HFFc6 (cell line): ENCODE results near the gene SKIDA1. TPM values are rescaled to one million over a fixed set of nuclear protein-coding genes. Genes with fewer than 3 reads are reported as not detected.

Experiments used
- DNase-seq: peaks from one replicate; pipeline ENCODE4 v3.0.0-alpha.2; 2018
- H3K27ac Mint-ChIP-seq: 2 replicates; pipeline ENCODE4 v1.8.0; 2020; ENCODE audit warnings: mild to moderate bottlenecking, mixed read lengths
- H3K27me3 Mint-ChIP-seq: 2 replicates; pipeline ENCODE4 v1.8.0; 2021; ENCODE audit warnings: mild to moderate bottlenecking, moderate library complexity, mixed read lengths; ENCODE audit not compliant: insufficient read depth
- H3K36me3 Mint-ChIP-seq: 2 replicates; pipeline ENCODE4 v1.8.0; 2021; ENCODE audit warnings: low read depth, mixed read lengths
- H3K4me1 Mint-ChIP-seq: 2 replicates; pipeline ENCODE4 v1.8.0; 2020; ENCODE audit warnings: low read depth, mixed read lengths
- H3K4me3 Mint-ChIP-seq: 2 replicates; pipeline ENCODE4 v1.8.0; 2020; ENCODE audit warnings: mild to moderate bottlenecking, moderate library complexity, mixed read lengths
- H3K9me3 Mint-ChIP-seq: 2 replicates; pipeline ENCODE4 v1.8.0; 2020; ENCODE audit warnings: mild to moderate bottlenecking, mixed read lengths
- total RNA-seq, 6 experiments: library from RNA; stranded (reverse); fragmentation: NEBNext Ultra II Directional; extraction: Animal tissue kit (Norgen Biotek cat#: 25700); gene quantifications; 2 replicates in 1 of 6; 3 replicates in 5 of 6; pipeline ENCODE4 v1.2.3, GENCODE V29; 2021
- TF ChIP-seq, protein P1 (sequence below): fragments of 200-600 bp; sonication (generic); IDR thresholded peaks from 2 replicates; pipeline ENCODE4 v1.5.0; 2021; ENCODE audit warnings: antibody characterized with exemption, mild to moderate bottlenecking

SKIDA1 gene
- total RNA-seq, 6 experiments from 2014 or later = 0.35 to 0.71 (median 0.46) TPM

DNA sequence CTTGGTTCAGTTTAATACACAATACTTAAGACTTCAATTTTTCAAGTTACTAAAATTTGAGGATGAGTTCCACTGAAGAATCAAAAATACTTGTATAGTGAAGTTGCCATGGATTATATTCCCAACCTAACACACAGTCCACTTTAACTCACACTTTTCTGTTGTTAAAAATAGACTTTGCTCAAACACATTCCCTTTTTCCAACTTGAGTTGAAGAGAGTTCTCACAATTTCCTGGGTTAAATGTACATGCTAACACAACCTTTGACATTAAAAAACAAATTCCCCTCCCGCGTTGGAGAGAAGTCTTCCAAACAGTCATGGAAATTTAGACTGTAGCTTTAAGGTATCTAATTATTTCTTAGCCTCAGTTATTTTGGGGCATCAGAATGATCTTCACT lies 27.1 kb downstream of the SKIDA1 start:
- H3K27me3 Mint-ChIP-seq = peaks cover 10% of the 10 kb centered on the region; the same call in 1 of the 2 replicates
- H3K4me3 Mint-ChIP-seq = peak overlapping the region; percentile 91; the same call in 1 of the 2 replicates
- no peak for DNase-seq
- TF ChIP-seq, protein P1, sequence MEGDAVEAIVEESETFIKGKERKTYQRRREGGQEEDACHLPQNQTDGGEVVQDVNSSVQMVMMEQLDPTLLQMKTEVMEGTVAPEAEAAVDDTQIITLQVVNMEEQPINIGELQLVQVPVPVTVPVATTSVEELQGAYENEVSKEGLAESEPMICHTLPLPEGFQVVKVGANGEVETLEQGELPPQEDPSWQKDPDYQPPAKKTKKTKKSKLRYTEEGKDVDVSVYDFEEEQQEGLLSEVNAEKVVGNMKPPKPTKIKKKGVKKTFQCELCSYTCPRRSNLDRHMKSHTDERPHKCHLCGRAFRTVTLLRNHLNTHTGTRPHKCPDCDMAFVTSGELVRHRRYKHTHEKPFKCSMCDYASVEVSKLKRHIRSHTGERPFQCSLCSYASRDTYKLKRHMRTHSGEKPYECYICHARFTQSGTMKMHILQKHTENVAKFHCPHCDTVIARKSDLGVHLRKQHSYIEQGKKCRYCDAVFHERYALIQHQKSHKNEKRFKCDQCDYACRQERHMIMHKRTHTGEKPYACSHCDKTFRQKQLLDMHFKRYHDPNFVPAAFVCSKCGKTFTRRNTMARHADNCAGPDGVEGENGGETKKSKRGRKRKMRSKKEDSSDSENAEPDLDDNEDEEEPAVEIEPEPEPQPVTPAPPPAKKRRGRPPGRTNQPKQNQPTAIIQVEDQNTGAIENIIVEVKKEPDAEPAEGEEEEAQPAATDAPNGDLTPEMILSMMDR = no peak
- H3K4me1 Mint-ChIP-seq = peaks cover 17% of the 10 kb centered on the region
- H3K9me3 Mint-ChIP-seq = no peaks in the 10 kb centered on the region
- no peak overlapping the region for H3K27ac Mint-ChIP-seq
- H3K36me3 Mint-ChIP-seq = no peaks in the 10 kb centered on the region

DNA sequence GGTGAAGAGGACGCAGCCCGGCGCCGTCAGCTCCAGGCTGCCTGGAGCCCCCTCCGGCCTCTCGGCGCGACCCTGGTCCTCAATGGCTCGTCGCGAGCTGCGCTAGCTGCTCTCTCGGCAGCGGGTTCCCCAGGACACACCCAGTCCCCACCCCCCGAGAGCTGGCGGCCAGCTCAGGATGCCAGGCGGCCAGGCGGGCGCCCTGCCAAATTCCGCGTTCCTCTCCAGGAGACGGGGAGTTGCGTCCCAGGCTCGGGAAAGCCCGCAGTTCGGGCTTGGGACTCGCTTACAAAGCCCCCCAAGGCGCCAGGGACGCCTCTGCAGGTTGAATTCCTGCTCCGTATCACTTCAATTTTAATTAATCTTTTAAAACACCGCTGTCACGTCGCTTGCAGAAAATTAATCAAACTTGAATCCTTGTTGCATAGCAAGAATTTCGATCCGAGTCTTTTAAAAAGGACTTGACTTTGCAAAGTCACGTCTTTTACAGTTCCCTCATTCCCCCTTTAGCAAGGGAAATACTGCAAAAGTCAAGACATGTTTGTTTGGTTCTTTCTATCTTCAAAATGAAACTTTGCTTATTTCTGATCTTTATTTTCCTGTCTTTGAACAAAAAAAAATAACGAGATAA lies 28.2 kb downstream of the SKIDA1 start:
- Mint-ChIP-seq H3K9me3 (no peaks in the 10 kb centered on the region), H3K4me3 (peak overlapping the region; percentile 91), H3K27me3 (peaks cover 8% of the 10 kb centered on the region; the same call in 1 of the 2 replicates), H3K36me3 (no peaks in the 10 kb centered on the region), H3K4me1 (peaks cover 17% of the 10 kb centered on the region), H3K27ac (no peak overlapping the region; the same call in 1 of the 2 replicates)
- peak; percentile 73 for DNase-seq
- TF ChIP-seq, protein P1 = no peak

DNA sequence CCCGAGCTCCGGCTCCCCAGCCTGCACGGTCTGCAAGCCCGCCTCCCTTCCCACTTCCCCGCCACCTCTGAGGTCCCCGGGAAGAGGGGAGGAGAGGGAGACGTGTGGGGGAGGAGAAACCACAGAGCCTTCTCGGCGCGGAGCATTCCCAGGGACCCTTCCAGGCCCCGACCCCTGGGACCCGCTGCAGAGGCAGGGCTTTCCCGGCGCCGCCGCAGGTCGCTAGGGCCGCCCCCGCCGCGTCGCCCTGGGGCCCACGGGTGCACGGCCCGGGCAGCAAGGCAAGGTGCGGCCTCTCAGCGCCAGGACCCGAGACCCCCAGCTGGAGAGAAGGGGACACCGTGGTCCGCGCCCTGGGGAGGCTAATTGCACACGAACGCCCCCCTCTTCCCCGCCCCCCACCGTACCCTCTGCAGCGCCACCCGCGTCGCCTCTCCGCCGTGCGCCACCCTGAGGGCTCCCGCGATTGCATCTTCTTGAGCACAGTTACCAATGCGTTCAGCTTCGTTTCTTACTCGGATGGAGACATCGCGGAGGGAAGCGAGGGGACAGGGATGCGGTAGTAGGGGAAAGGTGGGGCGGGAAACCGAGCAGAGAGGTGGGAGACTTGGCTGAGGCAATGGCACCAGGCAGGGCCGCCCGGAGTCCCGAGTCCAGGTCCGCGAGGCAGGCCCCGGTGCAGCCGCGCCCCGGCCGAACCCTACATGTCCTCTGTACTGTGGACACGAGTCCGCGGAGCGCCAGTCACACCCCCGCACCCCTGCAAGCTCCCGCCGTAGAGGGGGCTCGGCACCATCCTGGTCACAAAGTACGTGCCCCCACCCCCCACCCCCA lies 28.9 kb downstream of the SKIDA1 start:
- Mint-ChIP-seq H3K4me3 (peak overlapping the region; percentile 91), H3K4me1 (peaks cover 17% of the 10 kb centered on the region), H3K27me3 (peaks cover 5% of the 10 kb centered on the region; the same call in 1 of the 2 replicates), H3K9me3 (no peaks in the 10 kb centered on the region), H3K27ac (no peak overlapping the region), H3K36me3 (no peaks in the 10 kb centered on the region)
- peak; percentile 31 for DNase-seq
- TF ChIP-seq, protein P1 = peak; percentile 63

DNA sequence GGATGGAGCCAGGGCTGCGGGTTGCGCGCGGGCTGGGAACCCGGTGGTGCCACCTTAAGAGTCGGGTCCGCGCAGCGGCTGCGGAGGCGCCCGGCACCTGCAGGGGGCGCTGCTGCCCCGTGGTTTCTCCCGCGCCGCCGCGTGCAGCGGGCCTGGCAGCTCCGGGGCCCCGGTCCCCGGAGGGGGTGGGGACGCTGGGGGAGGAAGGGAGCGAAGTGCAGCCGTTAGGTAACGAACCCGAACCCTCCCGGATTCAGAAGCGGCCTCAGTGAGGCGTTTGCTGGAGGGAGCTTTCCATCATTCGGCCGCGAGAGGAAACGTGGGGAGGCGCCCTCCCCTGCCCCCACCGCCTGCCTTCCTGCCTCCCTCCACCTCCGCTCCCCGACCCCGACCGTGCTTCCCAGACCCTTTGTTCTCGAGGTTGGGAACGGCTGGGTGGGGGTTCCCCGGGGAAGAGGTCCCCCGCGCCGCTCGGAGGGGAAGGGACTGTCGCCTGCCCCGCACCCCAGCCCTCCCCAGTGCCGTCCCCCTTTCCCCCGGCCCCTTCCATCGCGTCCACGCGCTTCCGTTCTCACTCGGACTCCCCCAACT lies 29.6 kb downstream of the SKIDA1 start:
- Mint-ChIP-seq H3K36me3 (no peaks in the 10 kb centered on the region), H3K27me3 (peaks cover 5% of the 10 kb centered on the region; the same call in 1 of the 2 replicates), H3K9me3 (no peaks in the 10 kb centered on the region), H3K4me3 (peak overlapping the region; percentile 91), H3K27ac (peak overlapping the region; percentile 49), H3K4me1 (peaks cover 17% of the 10 kb centered on the region)
- peak; percentile 66 for DNase-seq
- TF ChIP-seq, protein P1 = peak; percentile 100

DNA sequence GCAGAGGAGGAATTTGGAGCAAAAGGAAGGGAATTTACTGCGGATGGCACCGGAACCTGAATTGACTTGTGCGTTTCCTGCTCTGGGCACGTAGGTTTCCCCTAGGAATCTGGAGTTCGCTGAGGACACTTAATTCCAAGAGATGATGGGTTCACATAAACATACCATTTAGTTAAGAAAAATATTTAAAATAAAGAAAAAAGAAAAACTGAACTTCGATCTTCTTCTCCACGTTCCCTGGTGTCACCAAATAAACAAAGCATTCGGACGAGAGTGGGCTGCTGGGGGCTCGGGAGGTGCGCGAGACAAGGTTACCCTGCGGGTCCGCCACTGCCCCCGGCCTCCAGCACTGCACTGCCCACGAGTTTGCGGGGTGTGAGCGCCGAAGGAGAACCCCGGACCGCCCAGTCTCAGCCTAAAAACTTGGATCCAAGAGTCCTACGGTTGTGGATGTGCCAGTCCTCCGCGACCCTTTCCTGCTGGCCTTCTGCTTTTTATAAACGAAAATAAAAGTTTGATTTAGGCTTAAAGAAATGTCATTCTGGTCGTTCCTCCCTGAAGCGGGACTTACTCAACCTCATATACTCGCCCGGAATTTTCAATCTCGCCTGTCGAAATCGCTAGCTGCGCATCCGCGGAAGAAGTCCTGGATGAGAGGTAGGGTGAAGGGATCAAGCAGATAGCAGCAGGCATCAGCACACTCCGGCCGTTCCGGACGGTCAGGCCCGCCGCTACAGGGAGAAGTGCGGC lies 30.3 kb downstream of the SKIDA1 start:
- H3K36me3 Mint-ChIP-seq = no peaks in the 10 kb centered on the region
- no peak for DNase-seq
- H3K4me1 Mint-ChIP-seq = peaks cover 17% of the 10 kb centered on the region
- peaks cover 5% of the 10 kb centered on the region; the same call in 1 of the 2 replicates for H3K27me3 Mint-ChIP-seq
- TF ChIP-seq, protein P1 = no peak
- H3K9me3 Mint-ChIP-seq = no peaks in the 10 kb centered on the region
- H3K4me3 Mint-ChIP-seq = peak overlapping the region; percentile 91
- peak overlapping the region; percentile 49 for H3K27ac Mint-ChIP-seq
